DMS153 treated with DMSO at 0.1 percent for 48 hours (cell line): ENCODE results near the gene ZC3H12C.
A peak's percentile ranks its signal among the peaks of the same experiment; 100 is the strongest.

Experiments used
- DNase-seq: peaks from one replicate; lab custom pipeline; 2025; ENCODE audit not compliant: unreplicated experiment; lab: John Stamatoyannopoulos, UW

The ZC3H12C gene

DNA sequence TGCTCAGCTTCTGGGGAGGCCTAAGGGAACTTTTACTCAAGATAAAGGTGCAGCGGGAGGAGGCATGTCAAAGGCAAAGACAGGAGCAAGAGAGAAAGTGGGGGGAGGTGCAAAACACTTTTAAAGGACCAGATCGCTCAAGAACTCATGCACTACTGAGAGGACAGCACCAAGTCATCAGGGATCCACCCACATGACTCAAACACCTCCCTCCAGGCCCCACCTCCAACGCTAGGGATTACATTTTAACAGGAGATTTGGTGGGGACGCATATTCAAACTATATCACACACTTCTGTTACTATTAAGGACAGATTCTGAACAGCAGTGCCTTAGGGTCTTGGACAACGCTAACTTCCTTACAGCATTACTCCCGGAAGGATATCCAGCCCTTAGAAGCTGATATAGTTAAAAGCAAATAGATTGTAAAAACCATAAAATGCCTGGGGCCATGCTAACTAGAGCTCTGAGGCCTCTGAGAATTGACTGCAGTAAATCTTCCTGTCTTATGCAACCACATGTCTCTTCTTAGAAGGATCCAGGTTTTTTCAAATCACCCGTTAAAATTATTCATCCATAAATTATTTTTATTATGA is 16.7 kb upstream of the ZC3H12C start:
- DNase-seq = no peak

DNA sequence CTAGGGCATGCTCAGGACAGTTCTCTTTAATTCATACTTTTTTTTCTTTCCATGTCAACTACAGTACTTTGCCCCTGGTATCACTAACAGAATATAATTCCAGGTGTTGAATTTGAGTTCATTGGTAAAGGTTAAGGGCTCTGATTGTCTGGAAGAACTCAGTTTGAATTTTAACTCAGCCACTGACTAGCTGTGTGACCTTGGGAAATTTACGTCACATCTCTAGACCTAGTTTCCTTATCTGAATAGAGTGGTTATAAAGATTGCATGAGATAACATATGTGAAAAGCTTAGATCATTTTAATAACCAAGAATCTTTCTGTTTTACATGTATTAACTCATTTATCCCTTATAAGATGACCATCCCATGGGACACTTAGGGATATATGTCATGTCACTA is 15.8 kb upstream of the ZC3H12C start:
- no peak for DNase-seq

GRCh38 chr11:110077831-110078325 is 15.3 kb upstream of the ZC3H12C start:
- no peak for DNase-seq

GRCh38 chr11:110078923-110079544 is 14.2 kb upstream of the ZC3H12C start:
- DNase-seq = no peak

GRCh38 chr11:110079726-110080125 is 13.5 kb upstream of the ZC3H12C start:
- no peak for DNase-seq

- DNase-seq = no peak
Observed at GRCh38 chr11:110081462-110082376, 11.5 kb upstream of the ZC3H12C start.

- DNase-seq = no peak
Observed at GRCh38 chr11:110082899-110083298, 10.3 kb upstream of the ZC3H12C start.

DNA sequence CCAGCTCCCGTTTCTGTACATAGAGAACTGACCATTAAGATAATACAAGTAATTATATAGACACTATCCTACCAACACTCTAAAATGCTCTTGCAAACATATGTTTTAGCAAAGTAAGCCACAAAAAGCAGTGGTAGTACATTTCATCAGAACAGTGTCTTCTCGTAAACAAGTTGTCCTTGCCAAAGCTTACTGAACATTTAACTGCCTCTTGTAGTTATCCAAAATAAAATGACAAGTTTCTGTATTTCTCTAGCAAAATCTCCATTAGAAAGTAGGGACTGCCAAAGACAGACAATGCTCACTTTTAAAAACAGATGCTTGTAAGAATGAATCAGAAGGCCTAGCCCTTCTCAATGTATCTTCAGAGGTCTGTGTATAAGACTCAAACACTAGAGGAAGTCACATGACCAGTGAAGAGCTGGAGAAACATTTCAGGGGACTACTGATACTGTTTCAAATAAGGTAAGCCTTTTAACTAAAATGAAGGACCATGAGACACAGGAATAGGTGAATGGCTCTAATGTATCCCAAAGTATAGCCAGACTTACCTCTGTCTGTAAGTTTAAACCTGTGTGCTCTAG is 7.8 kb upstream of the ZC3H12C start:
- DNase-seq = no peak

DNA sequence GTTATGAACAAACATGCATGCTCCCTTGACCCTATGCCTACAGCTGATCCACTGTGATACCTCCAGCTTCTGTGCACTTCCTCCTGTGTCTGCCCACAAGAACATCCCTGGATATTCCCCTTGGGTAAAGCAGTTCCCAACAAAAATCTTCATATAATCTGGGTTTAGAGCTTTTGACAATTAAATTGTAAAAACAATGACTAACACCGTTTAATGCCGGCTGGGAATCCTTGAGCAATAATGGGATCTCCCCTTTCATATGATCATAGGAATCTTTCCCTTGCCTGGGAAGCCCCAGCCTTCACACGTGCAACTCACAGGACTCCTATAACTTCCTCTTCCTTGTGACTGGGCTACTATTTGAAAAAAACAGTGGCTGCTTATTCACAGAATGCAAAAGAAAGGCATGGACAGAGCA is 6.3 kb upstream of the ZC3H12C start:
- no peak for DNase-seq

DNA sequence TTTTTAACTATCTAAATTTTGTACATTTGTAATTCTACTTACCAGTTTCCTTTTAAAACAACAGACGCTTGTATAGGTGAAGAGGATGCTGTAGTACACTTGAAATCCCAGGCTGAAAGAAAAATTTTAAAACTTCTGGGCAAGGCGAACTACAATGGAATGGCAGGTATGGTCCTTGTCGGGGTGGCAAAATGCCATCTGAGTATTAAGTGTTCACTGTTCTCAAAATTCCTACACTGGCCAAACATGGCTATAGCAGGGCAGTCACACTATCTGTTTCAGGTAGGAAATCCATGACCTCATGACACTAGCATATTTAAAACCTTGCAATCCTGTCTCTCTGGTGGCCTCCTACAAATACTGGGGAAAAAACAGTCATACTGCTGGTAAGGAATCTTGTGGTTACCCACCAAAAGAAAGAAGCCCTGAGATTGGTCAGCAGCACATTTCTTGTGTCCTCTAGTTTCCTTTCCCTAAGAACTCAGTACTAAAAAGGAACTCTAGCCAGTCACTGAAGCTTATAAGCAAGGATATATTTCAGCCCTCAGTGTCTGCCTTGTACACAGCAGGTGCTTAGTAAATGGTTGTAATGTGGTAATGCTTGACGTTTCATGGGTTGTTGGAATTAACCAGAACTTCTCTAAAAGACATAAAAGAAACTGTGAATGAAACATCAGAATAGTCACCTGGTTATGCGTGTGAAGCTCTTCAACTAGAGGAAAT is 5.2 kb upstream of the ZC3H12C start:
- DNase-seq = no peak

GRCh38 chr11:110088535-110089344 is 4.5 kb upstream of the ZC3H12C start:
- no peak for DNase-seq

GRCh38 chr11:110089617-110090282 is 3.4 kb upstream of the ZC3H12C start:
- DNase-seq = no peak

DNA sequence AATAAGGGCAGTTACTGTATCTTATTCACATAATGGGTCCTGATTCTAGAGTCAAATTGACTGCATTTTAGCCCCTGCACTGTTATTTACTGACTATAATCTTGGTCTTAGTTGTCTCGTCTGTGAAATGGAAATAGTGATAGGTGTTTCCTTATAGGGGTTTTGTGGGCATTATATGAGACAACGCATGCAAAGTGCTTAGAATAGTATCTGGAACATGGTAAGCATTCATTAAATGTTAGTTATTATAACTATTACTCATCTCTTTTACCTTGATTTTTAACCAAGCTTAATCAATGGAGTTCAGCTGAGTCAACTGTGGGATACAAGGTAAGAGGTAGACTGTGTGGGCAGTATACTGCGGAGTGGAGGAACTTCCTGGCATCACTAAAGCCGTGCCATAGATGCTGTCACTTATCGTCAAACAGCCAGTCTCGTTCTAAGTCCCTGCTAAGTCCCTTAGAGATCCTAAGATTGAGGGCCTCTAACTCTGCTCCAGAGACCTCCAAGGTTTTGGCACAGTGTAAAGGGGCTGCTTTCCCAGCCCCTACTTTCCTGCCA is 2.6 kb upstream of the ZC3H12C start:
- no peak for DNase-seq

DNA sequence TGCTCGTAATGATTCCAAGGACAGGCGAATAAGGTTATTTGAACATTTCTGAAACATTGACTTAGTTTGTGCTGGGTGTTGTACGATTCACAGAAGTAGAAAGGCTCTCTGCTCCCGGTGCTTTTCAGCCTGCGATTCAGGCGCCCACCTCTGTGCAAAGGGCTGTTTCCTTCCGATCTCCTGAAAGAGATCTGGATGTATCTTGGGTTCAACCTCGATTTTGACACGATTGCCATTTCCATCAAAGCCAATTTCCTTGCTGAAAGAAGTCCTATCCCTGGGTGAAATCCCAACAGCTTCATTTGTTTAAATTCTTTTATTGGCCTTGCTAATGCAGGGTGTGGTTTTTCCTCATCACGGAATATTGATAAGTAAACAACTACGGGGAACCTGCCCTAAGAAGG is 1.1 kb upstream of the ZC3H12C start:
- DNase-seq = no peak

DNA sequence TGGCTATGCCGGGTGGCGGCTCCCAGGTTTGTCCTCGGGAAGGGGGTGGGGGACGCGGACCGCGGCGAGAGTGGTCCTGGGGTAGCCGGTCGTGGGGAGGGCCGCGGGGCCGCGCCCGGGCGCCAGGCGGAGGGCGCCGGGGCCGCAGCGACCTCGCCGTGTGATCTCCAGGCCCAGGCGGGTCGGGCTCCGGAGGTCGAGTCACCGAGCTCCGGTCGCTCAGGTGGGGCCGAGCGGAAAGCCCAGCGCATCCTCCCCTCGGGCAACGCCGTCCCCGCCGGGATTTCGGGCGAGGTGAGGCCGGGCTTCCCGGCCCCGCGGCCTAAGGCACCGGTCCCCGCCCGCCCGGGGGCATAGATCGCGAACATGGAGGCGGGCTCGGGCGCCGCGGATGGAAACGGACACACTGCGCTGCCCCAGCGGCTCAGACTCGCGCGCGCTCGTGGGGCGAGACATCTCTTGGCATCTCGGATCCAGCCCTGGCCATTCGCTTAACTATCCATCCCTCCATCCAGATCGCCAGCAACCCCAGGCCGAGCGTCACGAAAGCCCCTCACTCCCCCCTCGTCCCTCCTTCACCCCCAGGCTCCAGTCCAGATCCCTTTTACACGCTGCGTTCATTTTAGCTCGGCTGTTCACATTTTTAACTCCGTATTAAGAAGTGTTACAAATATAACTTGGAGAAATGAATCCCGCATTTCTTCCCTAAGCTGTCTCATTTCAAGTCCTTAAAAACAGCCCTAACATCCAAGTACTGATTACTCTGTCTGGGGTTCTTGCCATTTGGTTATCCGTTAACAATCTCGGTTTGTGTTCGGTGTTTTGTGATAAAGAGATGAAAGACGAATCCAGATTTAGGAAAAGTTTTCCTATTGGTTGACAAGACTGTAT is 460 bp downstream of the ZC3H12C start:
- DNase-seq = peak; percentile 23

- DNase-seq = no peak
Observed at GRCh38 chr11:110094298-110095285, 1.4 kb downstream of the ZC3H12C start.

GRCh38 chr11:110095554-110095953 is 2.4 kb downstream of the ZC3H12C start:
- no peak for DNase-seq
